DND-41 (cell line): ENCODE data around the gene TRIM29.

Experiments used
- EZH2 ChIP-seq: IDR thresholded peaks from 3 replicates; pipeline ENCODE4 v1.6.1; 2012; ENCODE audit warnings: borderline replicate concordance, low read depth, mild to moderate bottlenecking, moderate library complexity, low read length, inconsistent platforms; ENCODE audit not compliant: severe bottlenecking
- TF ChIP-seq, protein P1 (sequence below): IDR thresholded peaks from 2 replicates; pipeline ENCODE4 v1.5.1; 2012; ENCODE audit warnings: borderline replicate concordance, low read length, moderate library complexity, mild to moderate bottlenecking; ENCODE audit not compliant: poor library complexity, severe bottlenecking; ENCODE audit errors: extremely low read depth

DNA sequence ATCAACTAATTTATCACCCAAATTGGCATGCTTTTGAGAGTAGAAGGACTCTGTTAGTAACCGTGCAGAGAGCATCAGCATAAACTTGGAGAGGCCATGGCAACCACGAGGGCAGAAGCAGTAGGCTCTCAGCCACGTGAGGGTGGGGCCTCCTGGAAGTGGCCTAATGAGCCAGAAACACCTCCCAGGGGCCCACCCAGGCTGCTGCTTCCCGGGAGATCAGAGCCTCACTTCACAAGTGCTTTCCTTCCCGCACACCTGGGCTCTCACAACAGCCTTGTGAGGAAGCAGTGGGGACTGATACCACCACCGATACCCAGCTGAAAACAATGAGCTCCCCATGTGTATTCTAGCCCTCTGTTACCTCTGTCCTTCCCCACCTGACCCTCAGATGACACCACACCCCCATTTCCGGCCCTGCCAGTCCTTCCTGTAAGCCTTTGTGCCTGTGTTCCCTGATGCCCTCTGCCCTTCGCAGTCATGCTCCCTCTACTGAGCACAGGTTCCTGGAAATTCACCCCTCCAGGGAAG, 17.0 kb downstream of the TRIM29 start:
- TF ChIP-seq, protein P1, sequence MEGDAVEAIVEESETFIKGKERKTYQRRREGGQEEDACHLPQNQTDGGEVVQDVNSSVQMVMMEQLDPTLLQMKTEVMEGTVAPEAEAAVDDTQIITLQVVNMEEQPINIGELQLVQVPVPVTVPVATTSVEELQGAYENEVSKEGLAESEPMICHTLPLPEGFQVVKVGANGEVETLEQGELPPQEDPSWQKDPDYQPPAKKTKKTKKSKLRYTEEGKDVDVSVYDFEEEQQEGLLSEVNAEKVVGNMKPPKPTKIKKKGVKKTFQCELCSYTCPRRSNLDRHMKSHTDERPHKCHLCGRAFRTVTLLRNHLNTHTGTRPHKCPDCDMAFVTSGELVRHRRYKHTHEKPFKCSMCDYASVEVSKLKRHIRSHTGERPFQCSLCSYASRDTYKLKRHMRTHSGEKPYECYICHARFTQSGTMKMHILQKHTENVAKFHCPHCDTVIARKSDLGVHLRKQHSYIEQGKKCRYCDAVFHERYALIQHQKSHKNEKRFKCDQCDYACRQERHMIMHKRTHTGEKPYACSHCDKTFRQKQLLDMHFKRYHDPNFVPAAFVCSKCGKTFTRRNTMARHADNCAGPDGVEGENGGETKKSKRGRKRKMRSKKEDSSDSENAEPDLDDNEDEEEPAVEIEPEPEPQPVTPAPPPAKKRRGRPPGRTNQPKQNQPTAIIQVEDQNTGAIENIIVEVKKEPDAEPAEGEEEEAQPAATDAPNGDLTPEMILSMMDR, result no peak
- TF ChIP-seq EZH2, result no peak
